DND-41 (cell line): Measurements from ENCODE around the gene KLRK1.

ENCODE experiments used
- EZH2 ChIP-seq: IDR thresholded peaks from 3 replicates; pipeline ENCODE4 v1.6.1; 2012; ENCODE audit warnings: borderline replicate concordance, low read depth, mild to moderate bottlenecking, moderate library complexity, low read length, inconsistent platforms; ENCODE audit not compliant: severe bottlenecking
- TF ChIP-seq, protein P1 (sequence below): IDR thresholded peaks from 2 replicates; pipeline ENCODE4 v1.5.1; 2012; ENCODE audit warnings: borderline replicate concordance, low read length, moderate library complexity, mild to moderate bottlenecking; ENCODE audit not compliant: poor library complexity, severe bottlenecking; ENCODE audit errors: extremely low read depth

DNA sequence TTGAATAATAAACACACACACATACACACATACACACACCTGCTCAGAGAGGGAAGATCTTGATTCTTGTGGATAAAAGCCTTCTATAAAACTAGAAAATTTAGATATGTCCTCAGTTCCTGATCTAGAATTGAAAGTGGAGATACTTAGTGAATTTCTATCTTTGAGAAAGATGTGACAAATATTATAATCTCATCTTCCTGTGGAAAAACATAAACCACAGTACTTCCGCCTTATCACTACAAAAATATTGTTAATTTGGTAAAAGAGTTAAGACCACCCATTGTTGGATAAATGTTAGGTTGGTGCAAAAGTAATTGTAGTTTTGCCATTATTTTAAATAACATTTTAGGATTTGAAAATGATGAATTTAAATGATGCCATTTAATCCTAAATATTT lies at the start of gene KLRK1:
- TF ChIP-seq, protein P1, sequence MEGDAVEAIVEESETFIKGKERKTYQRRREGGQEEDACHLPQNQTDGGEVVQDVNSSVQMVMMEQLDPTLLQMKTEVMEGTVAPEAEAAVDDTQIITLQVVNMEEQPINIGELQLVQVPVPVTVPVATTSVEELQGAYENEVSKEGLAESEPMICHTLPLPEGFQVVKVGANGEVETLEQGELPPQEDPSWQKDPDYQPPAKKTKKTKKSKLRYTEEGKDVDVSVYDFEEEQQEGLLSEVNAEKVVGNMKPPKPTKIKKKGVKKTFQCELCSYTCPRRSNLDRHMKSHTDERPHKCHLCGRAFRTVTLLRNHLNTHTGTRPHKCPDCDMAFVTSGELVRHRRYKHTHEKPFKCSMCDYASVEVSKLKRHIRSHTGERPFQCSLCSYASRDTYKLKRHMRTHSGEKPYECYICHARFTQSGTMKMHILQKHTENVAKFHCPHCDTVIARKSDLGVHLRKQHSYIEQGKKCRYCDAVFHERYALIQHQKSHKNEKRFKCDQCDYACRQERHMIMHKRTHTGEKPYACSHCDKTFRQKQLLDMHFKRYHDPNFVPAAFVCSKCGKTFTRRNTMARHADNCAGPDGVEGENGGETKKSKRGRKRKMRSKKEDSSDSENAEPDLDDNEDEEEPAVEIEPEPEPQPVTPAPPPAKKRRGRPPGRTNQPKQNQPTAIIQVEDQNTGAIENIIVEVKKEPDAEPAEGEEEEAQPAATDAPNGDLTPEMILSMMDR, result no peak
- no peak for TF ChIP-seq EZH2
